Measurements from ENCODE around the gene RUNDC3A.

- TF ChIP-seq, protein P1, sequence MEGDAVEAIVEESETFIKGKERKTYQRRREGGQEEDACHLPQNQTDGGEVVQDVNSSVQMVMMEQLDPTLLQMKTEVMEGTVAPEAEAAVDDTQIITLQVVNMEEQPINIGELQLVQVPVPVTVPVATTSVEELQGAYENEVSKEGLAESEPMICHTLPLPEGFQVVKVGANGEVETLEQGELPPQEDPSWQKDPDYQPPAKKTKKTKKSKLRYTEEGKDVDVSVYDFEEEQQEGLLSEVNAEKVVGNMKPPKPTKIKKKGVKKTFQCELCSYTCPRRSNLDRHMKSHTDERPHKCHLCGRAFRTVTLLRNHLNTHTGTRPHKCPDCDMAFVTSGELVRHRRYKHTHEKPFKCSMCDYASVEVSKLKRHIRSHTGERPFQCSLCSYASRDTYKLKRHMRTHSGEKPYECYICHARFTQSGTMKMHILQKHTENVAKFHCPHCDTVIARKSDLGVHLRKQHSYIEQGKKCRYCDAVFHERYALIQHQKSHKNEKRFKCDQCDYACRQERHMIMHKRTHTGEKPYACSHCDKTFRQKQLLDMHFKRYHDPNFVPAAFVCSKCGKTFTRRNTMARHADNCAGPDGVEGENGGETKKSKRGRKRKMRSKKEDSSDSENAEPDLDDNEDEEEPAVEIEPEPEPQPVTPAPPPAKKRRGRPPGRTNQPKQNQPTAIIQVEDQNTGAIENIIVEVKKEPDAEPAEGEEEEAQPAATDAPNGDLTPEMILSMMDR (IDR thresholded peaks at IDR 0.05; ENCODE audit: low read depth, low read length) = no peak
- no peak for TF ChIP-seq EZH2phosphoT487 (IDR thresholded peaks at IDR 0.05; ENCODE audit: low read depth)
Measured at GRCh38 chr17:44322236-44322895, 14.0 kb downstream of the RUNDC3A start.

Measured in OCI-LY3 (cell line).